Panc1 (cell line): Measurements from ENCODE around the gene AFF3. TPM values are rescaled to one million over a fixed set of nuclear protein-coding genes. Genes with fewer than 3 reads are reported as not detected.

Source experiments
- ATAC-seq: fragments of 200-7000 bp; cut with Tn5 transposase; 2 replicates; pipeline ENCODE4 v1.9.1; 2020; ENCODE audit warnings: mild to moderate bottlenecking, moderate library complexity
- BruUV-seq: library from RNA; stranded (reverse); fragments of 400-500 nt; replicated peaks from 2 replicates; lab custom pipeline; 2021; lab: Mats Ljungman, UMichigan
- CTCF ChIA-PET: fragments of 300-600 bp; sonication (Branson Sonifier 250); formaldehyde crosslinking; loops from one replicate; lab custom pipeline; 2022; ENCODE audit warnings: antibody characterized with exemption; lab: Charles Lee
- POLR2A ChIA-PET: fragments of 300-600 bp; sonication (Branson Sonifier 250); formaldehyde crosslinking; loops from one replicate; lab custom pipeline; 2022; ENCODE audit warnings: antibody characterized with exemption; lab: Charles Lee
- DNase-seq: peaks from one replicate; pipeline ENCODE4 v3.0.0-alpha.2; 2010; ENCODE audit warnings: low read depth, low spot score
- H3K27ac ChIP-seq: 2 replicates; pipeline ENCODE4 v1.5.1; 2011; ENCODE audit warnings: mild to moderate bottlenecking, low read length, inconsistent platforms
- H3K27me3 ChIP-seq: fragments of 200-500 bp; sonication (Bioruptor generic); 2 replicates; pipeline ENCODE4 v1.6.0; 2014; ENCODE audit warnings: low read length, inconsistent platforms; ENCODE audit not compliant: control insufficient read depth, insufficient read depth
- H3K36me3 ChIP-seq: fragments of 200-500 bp; sonication (Bioruptor generic); 2 replicates; pipeline ENCODE4 v1.5.1; 2014; ENCODE audit warnings: inconsistent platforms, mild to moderate bottlenecking, low read length, moderate library complexity; ENCODE audit not compliant: control insufficient read depth, insufficient read depth
- H3K4me1 ChIP-seq: 2 replicates; pipeline ENCODE4 v1.5.1; 2011; ENCODE audit warnings: inconsistent platforms, mild to moderate bottlenecking, low read length, moderate library complexity; ENCODE audit not compliant: control insufficient read depth, insufficient read depth
- H3K4me3 ChIP-seq, 2 experiments: 2 replicates each; pipeline ENCODE4 v1.5.1; 2011 to 2012; ENCODE audit warnings: low read depth in 2 of 2, low read length in 2 of 2, mild to moderate bottlenecking in 2 of 2, inconsistent platforms in 1 of 2, moderate library complexity in 1 of 2
- H3K9me3 ChIP-seq: fragments of 200-500 bp; sonication (Bioruptor generic); 2 replicates; pipeline ENCODE4 v1.5.1; 2014; ENCODE audit warnings: low read depth, mild to moderate bottlenecking, inconsistent platforms, low read length, moderate library complexity; ENCODE audit not compliant: control insufficient read depth, insufficient read depth
- CTCF ChIP-seq: fragments of 450-650 bp; IDR thresholded peaks from 2 replicates; pipeline ENCODE4 v1.5.1; 2017; ENCODE audit warnings: mild to moderate bottlenecking
- POLR2AphosphoS5 ChIP-seq: IDR thresholded peaks from 2 replicates; pipeline ENCODE4 v1.6.1; 2012; ENCODE audit warnings: mild to moderate bottlenecking, low read depth, low read length, moderate library complexity
- SIN3A ChIP-seq: IDR thresholded peaks from 2 replicates; pipeline ENCODE4 v1.6.1; 2012; ENCODE audit warnings: low read depth, mild to moderate bottlenecking, low read length, moderate library complexity, borderline replicate concordance; ENCODE audit not compliant: insufficient read depth
- TCF7L2 ChIP-seq: IDR thresholded peaks from 2 replicates; pipeline ENCODE4 v1.6.1; 2011; ENCODE audit warnings: mild to moderate bottlenecking, low read depth, low read length, inconsistent platforms
- in situ Hi-C: cut with HindIII; loops from 2 replicates; pipeline ENCODE4 v1.10.0; 2016; ENCODE audit warnings: low sequenced_read_pairs, low pct_unique_long_range_greater_than_20kb
- intact Hi-C: fragments of 100-400 bp; cut with micrococcal nuclease; formaldehyde crosslinking; loops from one replicate; pipeline ENCODE4 v1.10.0; 2022; ENCODE audit not compliant: unreplicated experiment
- total RNA-seq: library from RNA; stranded (reverse); gene quantifications from one replicate; pipeline ENCODE4 v1.2.1, GENCODE V29; 2021; ENCODE audit not compliant: unreplicated experiment
- TF ChIP-seq, protein P1 (sequence below), 2 experiments: IDR thresholded peaks; 2 replicates each; pipeline ENCODE4 v1.6.1; 2011 to 2012; ENCODE audit warnings: low read depth in 2 of 2, control low read depth in 1 of 2, low read length in 1 of 2, mild to moderate bottlenecking in 1 of 2, moderate library complexity in 1 of 2; ENCODE audit not compliant: insufficient read depth in 1 of 2

The AFF3 gene
- total RNA-seq, 1 experiment from 2014 or later: 2.2 TPM

DNA sequence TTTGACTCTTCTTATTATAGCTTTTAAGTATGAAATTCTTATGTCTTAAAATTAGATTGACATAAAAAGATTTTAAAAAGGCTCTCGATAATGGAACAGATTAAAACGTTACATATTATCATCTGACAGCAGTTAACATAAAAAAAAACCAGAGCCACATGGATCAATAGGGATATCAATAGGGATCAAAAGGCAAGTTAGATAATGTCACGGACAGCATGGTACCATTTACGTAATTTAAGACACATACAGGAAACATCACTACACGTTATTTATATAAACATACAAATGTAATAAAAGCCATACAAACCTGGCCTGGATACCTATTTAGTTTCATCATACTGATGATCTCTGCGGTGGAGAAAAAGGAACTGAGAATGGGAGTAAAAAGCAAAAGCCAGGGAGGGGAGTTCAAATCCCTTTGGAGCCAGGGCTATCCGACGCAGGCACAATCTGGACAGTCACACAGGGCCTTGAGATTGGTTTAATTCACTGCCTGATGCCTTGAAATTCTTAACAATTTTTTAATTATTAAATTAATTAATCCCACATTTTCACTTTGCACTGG is 227.2 kb downstream of the AFF3 start:
- no peak overlapping the region for H3K4me3 ChIP-seq
- no peak for DNase-seq
- no peaks in the 10 kb centered on the region for H3K9me3 ChIP-seq
- in situ Hi-C loops (no loop called here), intact Hi-C loops (no loop called here)
- peaks cover 6% of the 10 kb centered on the region for H3K27me3 ChIP-seq
- H3K27ac ChIP-seq: no peak overlapping the region
- no peaks in the 10 kb centered on the region for H3K4me1 ChIP-seq
- ChIA-PET POLR2A (no interaction called here), CTCF (no interaction called here)
- no peak for ATAC-seq
- no peaks in the 10 kb centered on the region for H3K36me3 ChIP-seq
- BruUV-seq: no TSS peak
- no peak for TF ChIP-seq POLR2AphosphoS5
- TF ChIP-seq, protein P1, sequence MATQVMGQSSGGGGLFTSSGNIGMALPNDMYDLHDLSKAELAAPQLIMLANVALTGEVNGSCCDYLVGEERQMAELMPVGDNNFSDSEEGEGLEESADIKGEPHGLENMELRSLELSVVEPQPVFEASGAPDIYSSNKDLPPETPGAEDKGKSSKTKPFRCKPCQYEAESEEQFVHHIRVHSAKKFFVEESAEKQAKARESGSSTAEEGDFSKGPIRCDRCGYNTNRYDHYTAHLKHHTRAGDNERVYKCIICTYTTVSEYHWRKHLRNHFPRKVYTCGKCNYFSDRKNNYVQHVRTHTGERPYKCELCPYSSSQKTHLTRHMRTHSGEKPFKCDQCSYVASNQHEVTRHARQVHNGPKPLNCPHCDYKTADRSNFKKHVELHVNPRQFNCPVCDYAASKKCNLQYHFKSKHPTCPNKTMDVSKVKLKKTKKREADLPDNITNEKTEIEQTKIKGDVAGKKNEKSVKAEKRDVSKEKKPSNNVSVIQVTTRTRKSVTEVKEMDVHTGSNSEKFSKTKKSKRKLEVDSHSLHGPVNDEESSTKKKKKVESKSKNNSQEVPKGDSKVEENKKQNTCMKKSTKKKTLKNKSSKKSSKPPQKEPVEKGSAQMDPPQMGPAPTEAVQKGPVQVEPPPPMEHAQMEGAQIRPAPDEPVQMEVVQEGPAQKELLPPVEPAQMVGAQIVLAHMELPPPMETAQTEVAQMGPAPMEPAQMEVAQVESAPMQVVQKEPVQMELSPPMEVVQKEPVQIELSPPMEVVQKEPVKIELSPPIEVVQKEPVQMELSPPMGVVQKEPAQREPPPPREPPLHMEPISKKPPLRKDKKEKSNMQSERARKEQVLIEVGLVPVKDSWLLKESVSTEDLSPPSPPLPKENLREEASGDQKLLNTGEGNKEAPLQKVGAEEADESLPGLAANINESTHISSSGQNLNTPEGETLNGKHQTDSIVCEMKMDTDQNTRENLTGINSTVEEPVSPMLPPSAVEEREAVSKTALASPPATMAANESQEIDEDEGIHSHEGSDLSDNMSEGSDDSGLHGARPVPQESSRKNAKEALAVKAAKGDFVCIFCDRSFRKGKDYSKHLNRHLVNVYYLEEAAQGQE (IDR thresholded peaks at IDR 0.05; ENCODE audit: insufficient read depth in 1 of 2, low read depth in 2 of 2, low read length in 1 of 2): no peak
- no peak for TF ChIP-seq CTCF
- TF ChIP-seq SIN3A: no peak
- TF ChIP-seq TCF7L2: no peak

DNA sequence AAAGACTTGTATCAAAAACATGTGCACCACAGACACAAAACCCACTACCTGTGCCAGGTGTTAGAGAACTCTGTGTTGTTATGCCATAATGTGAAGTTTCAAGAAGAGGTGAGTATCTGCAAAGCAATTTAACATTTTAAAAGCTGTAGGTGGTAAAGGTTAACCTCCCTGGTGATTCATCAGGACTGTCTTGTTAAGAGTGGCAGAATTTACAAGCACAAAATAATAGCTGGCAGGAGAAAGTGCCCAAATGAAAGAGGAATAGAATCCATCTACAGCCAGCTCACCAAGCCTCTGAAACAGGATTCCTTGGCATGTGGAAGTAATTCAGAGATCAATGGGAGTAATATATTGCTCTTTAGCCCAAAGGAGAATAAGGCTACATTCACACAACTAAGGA is 230.7 kb downstream of the AFF3 start:
- Histone ChIP-seq H3K4me3 (no peak overlapping the region), H3K4me1 (no peaks in the 10 kb centered on the region), H3K9me3 (no peaks in the 10 kb centered on the region), H3K36me3 (no peaks in the 10 kb centered on the region), H3K27ac (no peak overlapping the region), H3K27me3 (peaks cover 2% of the 10 kb centered on the region)
- TF ChIP-seq POLR2AphosphoS5: no peak
- TF ChIP-seq, protein P1 (IDR thresholded peaks at IDR 0.05; ENCODE audit: insufficient read depth in 1 of 2, low read depth in 2 of 2, low read length in 1 of 2): no peak
- no peak for TF ChIP-seq SIN3A
- TF ChIP-seq CTCF: no peak
- TF ChIP-seq TCF7L2: no peak
- ChIA-PET POLR2A (no interaction called here), CTCF (interaction anchor here (1.1 kb wide), 1 partner anchor 92 kb away, joined by 3 read pairs; no protein-coding TSS in a partner anchor)
- no TSS peak for BruUV-seq
- intact Hi-C loops (no loop called here), in situ Hi-C loops (no loop called here)
- ATAC-seq (no peak), DNase-seq (no peak)
